Measurements from ENCODE around the gene SATB2.

GRCh38 chr2:199317646-199318045 is 140.1 kb downstream of the SATB2 start:
- no peak for TF ChIP-seq POLR2A (IDR thresholded peaks at IDR 0.05)
- TF ChIP-seq CTCF (IDR thresholded peaks at IDR 0.05) = no peak
